ENCODE data around the gene PLEKHG2. TPM values are rescaled to one million over a fixed set of nuclear protein-coding genes. Genes with fewer than 3 reads are reported as not detected.

Gene PLEKHG2
- total and polyA plus RNA-seq, 4 donors, result 2.1 to 4.5 (median 3.0) TPM

DNA sequence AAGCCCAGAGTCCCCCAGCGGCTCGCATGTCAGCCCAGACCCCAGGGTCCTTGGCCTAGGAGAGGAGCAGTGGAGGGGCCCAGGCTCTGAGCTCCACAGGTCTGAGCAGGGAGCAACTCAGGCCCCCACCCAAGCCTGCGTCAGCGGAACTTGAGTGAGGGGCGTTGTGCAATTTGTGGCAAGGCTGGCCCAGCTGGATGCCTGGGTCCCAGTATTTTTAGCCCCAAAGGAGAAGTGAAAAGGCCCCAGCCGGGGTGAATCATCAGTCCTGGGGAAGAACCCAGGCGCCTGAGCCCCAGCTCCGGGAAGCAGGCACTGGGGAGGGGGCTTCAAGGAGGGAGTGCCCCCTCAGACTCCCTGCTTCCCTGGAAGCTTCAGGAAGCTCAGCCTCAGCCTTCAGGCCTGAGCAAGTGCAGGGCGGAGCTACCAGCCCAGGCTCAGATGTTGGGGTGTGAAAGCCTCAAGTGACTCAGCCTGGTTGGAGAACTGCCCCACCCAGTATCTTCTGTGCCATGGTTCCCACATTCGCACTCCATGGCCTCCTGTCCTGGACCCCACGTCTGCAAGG is 14.1 kb upstream of the PLEKHG2 start:
- peak overlapping the region; percentile 72 to 83 for H3K9ac ChIP-seq (ENCODE audit: low read depth in 1 of 2, low read length in 2 of 2)
- WGBS, result 72% methylated on average over 11 of the region's 11 CpGs
- DNase-seq (ENCODE audit: low spot score), result peak; percentile 55
- H3K4me3 ChIP-seq (ENCODE audit: low read depth in 1 of 3, low read length in 3 of 3), result peak overlapping the region in 1 of 3 donors; percentile 8
- H3K9me3 ChIP-seq (ENCODE audit: control insufficient read depth in 4 of 4, low read length in 3 of 4), result no peaks in the 10 kb centered on the region
- H3K4me1 ChIP-seq (ENCODE audit: control insufficient read depth in 4 of 4, insufficient read depth in 4 of 4, low read length in 3 of 4), result peaks cover 18 to 47% (median 32%) of the 10 kb centered on the region in 4 donors
- H3K27ac ChIP-seq (ENCODE audit: low read depth in 1 of 2, low read length in 2 of 2), result peak overlapping the region; percentile 98
- no peaks in the 10 kb centered on the region for H3K27me3 ChIP-seq (ENCODE audit: control insufficient read depth in 4 of 4, insufficient read depth in 4 of 4, low read length in 3 of 4)
- peaks cover 0 to 10% (median 7%) of the 10 kb centered on the region in 4 donors for H3K36me3 ChIP-seq (ENCODE audit: control insufficient read depth in 4 of 4, insufficient read depth in 3 of 4, low read depth in 1 of 4, low read length in 3 of 4)
- TF ChIP-seq SP1 (IDR thresholded peaks at IDR 0.05), result no peak
- no peak for TF ChIP-seq GABPA (IDR thresholded peaks at IDR 0.05 in 1 of 2, conservative IDR thresholded peaks at IDR 0.05 in 1 of 2)
- TF ChIP-seq EGR1 (IDR thresholded peaks at IDR 0.05; ENCODE audit: low read depth in 2 of 2), result no peak
- peak in 1 of 2 donors; percentile 6 for TF ChIP-seq JUND (IDR thresholded peaks at IDR 0.05)
- TF ChIP-seq, protein P1, sequence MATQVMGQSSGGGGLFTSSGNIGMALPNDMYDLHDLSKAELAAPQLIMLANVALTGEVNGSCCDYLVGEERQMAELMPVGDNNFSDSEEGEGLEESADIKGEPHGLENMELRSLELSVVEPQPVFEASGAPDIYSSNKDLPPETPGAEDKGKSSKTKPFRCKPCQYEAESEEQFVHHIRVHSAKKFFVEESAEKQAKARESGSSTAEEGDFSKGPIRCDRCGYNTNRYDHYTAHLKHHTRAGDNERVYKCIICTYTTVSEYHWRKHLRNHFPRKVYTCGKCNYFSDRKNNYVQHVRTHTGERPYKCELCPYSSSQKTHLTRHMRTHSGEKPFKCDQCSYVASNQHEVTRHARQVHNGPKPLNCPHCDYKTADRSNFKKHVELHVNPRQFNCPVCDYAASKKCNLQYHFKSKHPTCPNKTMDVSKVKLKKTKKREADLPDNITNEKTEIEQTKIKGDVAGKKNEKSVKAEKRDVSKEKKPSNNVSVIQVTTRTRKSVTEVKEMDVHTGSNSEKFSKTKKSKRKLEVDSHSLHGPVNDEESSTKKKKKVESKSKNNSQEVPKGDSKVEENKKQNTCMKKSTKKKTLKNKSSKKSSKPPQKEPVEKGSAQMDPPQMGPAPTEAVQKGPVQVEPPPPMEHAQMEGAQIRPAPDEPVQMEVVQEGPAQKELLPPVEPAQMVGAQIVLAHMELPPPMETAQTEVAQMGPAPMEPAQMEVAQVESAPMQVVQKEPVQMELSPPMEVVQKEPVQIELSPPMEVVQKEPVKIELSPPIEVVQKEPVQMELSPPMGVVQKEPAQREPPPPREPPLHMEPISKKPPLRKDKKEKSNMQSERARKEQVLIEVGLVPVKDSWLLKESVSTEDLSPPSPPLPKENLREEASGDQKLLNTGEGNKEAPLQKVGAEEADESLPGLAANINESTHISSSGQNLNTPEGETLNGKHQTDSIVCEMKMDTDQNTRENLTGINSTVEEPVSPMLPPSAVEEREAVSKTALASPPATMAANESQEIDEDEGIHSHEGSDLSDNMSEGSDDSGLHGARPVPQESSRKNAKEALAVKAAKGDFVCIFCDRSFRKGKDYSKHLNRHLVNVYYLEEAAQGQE (IDR thresholded peaks at IDR 0.05), result no peak

DNA sequence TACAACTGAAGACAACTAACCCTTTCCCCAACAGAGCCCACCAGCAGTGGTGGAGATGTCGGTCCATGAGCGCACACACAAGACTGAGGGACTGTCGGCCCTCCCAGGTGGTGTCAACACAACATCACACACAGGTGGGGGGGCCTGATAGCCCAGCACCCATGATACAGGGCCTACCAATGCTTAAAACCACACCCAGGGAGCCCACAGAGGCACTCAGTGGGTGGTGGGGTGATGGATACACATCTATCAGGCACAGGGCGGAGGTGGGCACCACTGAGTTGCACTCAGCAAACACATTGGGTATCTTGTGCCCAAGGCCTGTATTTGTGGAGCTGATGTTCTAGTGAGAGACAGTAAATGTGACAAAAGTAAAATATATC is 12.8 kb upstream of the PLEKHG2 start:
- 99% methylated on average over 4 of the region's 4 CpGs for WGBS
- Histone ChIP-seq H3K4me1 (ENCODE audit: control insufficient read depth in 4 of 4, insufficient read depth in 4 of 4, low read length in 3 of 4) (peaks cover 21 to 47% (median 32%) of the 10 kb centered on the region in 4 donors), H3K9ac (ENCODE audit: low read depth in 1 of 2, low read length in 2 of 2) (no peak overlapping the region), H3K27ac (ENCODE audit: low read depth in 1 of 2, low read length in 2 of 2) (peak overlapping the region; percentile 75 to 98), H3K4me3 (ENCODE audit: low read depth in 1 of 3, low read length in 3 of 3) (no peak overlapping the region), H3K27me3 (ENCODE audit: control insufficient read depth in 4 of 4, insufficient read depth in 4 of 4, low read length in 3 of 4) (no peaks in the 10 kb centered on the region), H3K9me3 (ENCODE audit: control insufficient read depth in 4 of 4, low read length in 3 of 4) (no peaks in the 10 kb centered on the region), H3K36me3 (ENCODE audit: control insufficient read depth in 4 of 4, insufficient read depth in 3 of 4, low read depth in 1 of 4, low read length in 3 of 4) (peaks cover 0 to 3% (median 0%) of the 10 kb centered on the region in 4 donors)
- no peak for DNase-seq (ENCODE audit: low spot score)
- TF ChIP-seq JUND (IDR thresholded peaks at IDR 0.05) (no peak), RXRA (IDR thresholded peaks at IDR 0.05) (no peak), NR2F2 (IDR thresholded peaks at IDR 0.05) (no peak), HNF4G (IDR thresholded peaks at IDR 0.05) (no peak), YY1 (IDR thresholded peaks at IDR 0.05) (no peak), RAD21 (IDR thresholded peaks at IDR 0.05) (no peak), SP1 (IDR thresholded peaks at IDR 0.05) (no peak)
- TF ChIP-seq, protein P2, sequence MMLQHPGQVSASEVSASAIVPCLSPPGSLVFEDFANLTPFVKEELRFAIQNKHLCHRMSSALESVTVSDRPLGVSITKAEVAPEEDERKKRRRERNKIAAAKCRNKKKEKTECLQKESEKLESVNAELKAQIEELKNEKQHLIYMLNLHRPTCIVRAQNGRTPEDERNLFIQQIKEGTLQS (IDR thresholded peaks at IDR 0.05), result no peak

DNA sequence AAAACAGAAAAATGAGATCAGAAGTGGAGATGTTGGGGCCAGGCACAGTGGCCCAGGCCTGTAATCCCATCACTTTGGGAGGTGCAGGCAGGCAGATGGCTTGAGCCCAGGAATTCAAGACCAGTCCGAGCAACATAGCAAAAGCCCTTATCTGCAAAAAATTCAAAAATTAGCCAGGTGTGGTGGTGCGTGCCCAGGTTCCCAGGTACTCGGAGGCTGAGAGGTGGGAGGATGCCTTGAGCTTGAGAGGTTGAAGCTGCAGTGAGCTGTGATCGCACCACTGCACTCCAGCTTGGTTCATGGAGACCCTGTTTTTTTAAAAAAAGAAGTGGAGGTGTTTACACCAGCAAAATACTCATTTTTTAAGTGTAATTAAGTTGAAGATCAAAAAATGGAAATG is 12.4 kb upstream of the PLEKHG2 start:
- DNase-seq (ENCODE audit: low spot score), result no peak
- no peaks in the 10 kb centered on the region for H3K27me3 ChIP-seq (ENCODE audit: control insufficient read depth in 4 of 4, insufficient read depth in 4 of 4, low read length in 3 of 4)
- H3K9me3 ChIP-seq (ENCODE audit: control insufficient read depth in 4 of 4, low read length in 3 of 4), result no peaks in the 10 kb centered on the region
- H3K4me3 ChIP-seq (ENCODE audit: low read depth in 1 of 3, low read length in 3 of 3), result no peak overlapping the region
- H3K36me3 ChIP-seq (ENCODE audit: control insufficient read depth in 4 of 4, insufficient read depth in 3 of 4, low read depth in 1 of 4, low read length in 3 of 4), result peaks cover 0 to 3% (median 0%) of the 10 kb centered on the region in 4 donors
- no peak overlapping the region for H3K9ac ChIP-seq (ENCODE audit: low read depth in 1 of 2, low read length in 2 of 2)
- H3K27ac ChIP-seq (ENCODE audit: low read depth in 1 of 2, low read length in 2 of 2), result peak overlapping the region; percentile 75 to 98
- 94% methylated on average over 4 of the region's 4 CpGs for WGBS
- H3K4me1 ChIP-seq (ENCODE audit: control insufficient read depth in 4 of 4, insufficient read depth in 4 of 4, low read length in 3 of 4), result peaks cover 21 to 47% (median 32%) of the 10 kb centered on the region in 4 donors
- TF ChIP-seq TAF1 (conservative IDR thresholded peaks at IDR 0.05) (no peak), RAD21 (IDR thresholded peaks at IDR 0.05) (no peak), RXRA (IDR thresholded peaks at IDR 0.05) (no peak), SP1 (IDR thresholded peaks at IDR 0.05) (no peak), NR2F2 (IDR thresholded peaks at IDR 0.05) (no peak), JUND (IDR thresholded peaks at IDR 0.05) (no peak), EGR1 (IDR thresholded peaks at IDR 0.05; ENCODE audit: low read depth in 2 of 2) (no peak)
- TF ChIP-seq, protein P1 (IDR thresholded peaks at IDR 0.05), result no peak
- TF ChIP-seq, protein P3, sequence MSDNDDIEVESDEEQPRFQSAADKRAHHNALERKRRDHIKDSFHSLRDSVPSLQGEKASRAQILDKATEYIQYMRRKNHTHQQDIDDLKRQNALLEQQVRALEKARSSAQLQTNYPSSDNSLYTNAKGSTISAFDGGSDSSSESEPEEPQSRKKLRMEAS (IDR thresholded peaks at IDR 0.05), result no peak
- TF ChIP-seq, protein P4, sequence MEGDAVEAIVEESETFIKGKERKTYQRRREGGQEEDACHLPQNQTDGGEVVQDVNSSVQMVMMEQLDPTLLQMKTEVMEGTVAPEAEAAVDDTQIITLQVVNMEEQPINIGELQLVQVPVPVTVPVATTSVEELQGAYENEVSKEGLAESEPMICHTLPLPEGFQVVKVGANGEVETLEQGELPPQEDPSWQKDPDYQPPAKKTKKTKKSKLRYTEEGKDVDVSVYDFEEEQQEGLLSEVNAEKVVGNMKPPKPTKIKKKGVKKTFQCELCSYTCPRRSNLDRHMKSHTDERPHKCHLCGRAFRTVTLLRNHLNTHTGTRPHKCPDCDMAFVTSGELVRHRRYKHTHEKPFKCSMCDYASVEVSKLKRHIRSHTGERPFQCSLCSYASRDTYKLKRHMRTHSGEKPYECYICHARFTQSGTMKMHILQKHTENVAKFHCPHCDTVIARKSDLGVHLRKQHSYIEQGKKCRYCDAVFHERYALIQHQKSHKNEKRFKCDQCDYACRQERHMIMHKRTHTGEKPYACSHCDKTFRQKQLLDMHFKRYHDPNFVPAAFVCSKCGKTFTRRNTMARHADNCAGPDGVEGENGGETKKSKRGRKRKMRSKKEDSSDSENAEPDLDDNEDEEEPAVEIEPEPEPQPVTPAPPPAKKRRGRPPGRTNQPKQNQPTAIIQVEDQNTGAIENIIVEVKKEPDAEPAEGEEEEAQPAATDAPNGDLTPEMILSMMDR (IDR thresholded peaks at IDR 0.05; ENCODE audit: low read depth, low read length, missing input control), result no peak
- TF ChIP-seq, protein P5, sequence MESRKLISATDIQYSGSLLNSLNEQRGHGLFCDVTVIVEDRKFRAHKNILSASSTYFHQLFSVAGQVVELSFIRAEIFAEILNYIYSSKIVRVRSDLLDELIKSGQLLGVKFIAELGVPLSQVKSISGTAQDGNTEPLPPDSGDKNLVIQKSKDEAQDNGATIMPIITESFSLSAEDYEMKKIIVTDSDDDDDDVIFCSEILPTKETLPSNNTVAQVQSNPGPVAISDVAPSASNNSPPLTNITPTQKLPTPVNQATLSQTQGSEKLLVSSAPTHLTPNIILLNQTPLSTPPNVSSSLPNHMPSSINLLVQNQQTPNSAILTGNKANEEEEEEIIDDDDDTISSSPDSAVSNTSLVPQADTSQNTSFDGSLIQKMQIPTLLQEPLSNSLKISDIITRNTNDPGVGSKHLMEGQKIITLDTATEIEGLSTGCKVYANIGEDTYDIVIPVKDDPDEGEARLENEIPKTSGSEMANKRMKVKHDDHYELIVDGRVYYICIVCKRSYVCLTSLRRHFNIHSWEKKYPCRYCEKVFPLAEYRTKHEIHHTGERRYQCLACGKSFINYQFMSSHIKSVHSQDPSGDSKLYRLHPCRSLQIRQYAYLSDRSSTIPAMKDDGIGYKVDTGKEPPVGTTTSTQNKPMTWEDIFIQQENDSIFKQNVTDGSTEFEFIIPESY (IDR thresholded peaks at IDR 0.05), result no peak
